HPDE6-E6E7 (cell line): ENCODE data around the gene KCNMA1.
A peak's percentile ranks its signal among the peaks of the same experiment; 100 is the strongest.
"Not testable (repeated sequence)": the region's sequence is repeated elsewhere in the genome, so short reads cannot be mapped to it uniquely, and the experiment has no call there.

Source experiments
- DNase-seq: peaks from one replicate; pipeline ENCODE4 v3.0.0; 2011; ENCODE audit warnings: missing footprints; ENCODE audit errors: extremely low spot score

The KCNMA1 gene

DNA sequence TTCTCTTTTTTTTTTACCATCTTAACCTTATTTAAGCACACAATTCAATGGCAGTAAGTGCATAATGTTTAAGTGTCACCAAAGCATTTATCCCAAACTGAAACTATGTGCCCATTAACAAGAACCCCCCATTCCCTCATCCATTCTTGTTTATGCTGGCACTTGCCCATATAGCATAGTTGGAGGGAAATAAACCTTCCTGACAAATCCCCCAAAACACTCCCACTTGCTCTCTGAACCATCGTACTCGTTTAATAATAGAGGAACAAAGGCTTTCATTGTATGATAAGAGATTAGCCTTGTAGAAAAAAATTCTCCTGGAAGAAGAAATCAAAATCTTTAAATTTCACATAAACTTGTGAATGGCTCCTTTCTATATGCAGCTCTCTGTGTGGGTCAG lies 26.4 kb upstream of the KCNMA1 start:
- DNase-seq, result no peak

DNA sequence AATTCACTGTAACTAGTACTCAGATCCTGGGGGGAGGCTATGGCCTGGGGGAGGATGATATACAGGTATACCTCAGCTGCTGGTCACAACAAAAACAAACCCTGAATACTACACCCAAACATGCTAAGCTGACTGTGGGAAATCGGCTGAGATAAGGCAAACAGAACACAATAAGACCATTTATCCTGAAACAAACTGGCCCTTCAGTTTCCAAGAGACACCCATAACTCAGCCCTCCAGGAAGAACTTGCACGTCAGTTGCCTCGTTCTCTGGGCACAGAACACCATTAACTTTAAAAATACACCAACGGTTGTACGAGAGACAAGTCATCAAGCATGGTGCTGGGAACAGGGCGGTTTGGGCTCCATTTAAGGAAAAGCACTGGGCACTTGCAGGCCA lies 24.1 kb upstream of the KCNMA1 start:
- DNase-seq, result no peak

DNA sequence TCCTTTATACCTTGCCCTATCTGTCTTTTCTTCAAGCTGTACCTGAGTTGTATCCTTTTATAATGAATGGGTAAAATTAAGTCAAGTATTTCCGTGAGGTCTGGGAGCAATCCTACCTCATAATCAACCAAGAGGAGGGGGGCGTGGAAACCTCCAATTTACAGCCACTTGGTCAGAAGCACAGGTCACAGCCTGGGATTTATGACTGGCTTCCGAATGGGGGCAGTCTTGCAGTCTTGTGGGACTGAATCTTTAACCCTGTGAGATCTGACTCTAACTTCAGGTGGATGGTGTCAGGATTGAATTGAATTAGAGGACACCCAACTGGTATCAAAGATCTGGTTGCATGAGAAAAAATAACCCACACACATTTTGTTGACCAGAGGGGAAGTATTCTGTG lies 23.5 kb upstream of the KCNMA1 start:
- no peak for DNase-seq

DNA sequence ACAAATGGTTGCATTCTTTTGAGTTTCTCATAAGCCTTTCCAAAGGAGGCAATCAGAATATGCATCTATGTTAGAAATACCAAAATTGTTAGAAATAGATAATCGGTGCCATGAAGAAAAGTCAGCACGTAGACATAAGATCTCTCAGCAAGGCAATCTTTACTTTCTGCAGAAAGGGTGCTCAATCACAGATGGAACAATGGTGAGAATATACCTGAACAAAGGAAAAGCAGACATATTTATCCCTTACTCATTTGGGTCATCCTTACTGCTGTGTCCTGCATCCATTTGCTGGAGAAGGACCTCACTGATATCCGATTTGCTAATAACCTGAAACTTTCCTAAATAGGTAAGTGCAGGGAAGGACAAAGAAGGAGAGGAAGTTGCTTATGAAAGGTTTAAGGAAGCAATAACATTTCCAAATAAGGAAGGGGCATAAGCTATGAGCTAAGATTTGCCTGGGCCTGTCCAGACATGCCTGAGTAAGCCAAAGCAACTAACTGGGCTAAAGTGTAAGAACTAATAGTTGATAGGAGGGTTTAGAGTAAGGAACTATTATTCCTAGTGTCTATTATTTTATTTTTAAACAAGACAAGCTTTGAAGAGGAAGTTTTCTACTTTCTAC lies 21.6 kb upstream of the KCNMA1 start:
- DNase-seq, result not testable (repeated sequence)

DNA sequence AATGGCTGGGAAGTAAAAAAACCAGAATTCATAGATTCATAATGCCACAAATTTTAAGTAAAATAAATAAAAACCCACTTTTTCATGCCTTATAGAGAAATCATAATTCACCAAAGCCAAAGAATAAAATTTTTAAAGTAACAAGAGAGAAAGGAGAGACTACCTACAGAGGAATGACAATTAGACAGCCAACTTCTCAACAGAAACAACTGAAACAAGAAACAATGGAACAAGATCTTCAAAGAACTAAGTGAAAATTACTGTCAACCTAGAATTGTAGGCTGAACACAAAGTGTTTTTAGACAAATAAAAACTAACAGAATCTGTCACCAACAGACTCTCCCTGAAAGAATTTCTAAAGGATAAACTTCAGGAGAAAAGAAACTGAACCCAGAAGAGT lies 15.6 kb upstream of the KCNMA1 start:
- no peak for DNase-seq

DNA sequence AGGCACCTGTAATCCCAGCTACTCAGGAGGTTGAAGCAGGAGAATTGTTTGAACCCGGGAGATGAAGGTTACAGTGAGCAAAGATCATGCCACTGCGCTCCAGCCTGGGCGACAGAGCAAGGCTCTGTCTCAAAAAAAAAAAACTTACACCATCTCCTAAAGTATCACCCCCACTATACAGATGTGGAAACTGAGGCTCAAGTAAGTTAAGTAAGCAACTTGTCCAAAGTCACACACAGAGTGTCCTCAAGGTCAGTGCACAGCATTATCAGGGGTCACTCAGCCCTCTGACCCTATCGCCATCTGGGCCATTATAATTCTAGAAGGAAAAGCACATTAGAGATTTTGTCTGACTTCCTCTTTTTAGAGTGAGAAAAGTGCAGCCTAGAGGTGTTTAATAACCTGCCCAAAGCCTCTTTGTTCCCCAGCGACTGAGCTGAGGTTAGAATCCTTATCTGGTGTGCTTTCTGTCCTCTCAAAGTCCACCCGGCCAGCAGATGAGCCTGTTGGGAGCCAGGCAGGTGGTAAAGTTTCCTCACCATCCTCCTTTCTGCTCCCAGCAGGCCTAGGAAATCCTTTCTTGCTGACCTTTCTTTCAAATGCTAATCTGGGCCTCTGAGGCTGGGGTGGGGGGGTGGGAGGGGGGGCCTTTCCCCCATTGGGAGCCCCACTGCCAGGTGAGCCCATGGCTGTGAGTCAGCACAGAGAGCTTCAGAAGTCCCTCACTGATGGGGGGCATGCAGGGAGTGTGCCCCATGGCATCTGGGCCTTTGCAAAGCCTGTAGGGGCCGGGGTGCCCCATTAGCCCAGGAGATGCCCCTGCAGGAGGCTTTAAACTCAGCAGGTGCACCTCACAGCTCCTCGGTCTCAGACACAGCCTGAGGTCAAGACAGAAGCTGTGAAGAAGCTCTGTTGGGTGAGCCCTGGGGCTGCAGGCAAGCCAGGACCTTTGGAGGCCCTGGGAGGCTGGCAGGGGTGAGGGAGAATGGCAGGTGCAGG lies 12.0 kb upstream of the KCNMA1 start:
- no peak for DNase-seq

DNA sequence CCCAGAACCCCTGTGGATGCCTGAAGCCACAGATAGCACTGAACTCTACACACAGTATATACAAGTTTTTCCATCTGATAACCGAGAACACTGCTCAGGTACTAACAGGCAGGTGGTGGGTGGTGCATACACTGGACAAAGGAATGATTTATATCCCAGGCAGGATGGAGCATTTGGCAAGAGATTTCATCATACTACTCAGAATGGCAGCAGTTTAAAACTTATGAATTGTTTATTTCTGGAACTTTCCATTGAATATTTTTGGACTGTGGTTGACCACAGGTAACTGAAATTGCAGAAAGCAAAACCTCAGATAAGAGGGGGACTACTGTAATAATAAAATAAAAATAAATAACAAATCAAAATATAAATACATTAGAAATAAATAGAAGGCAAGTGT lies 10.9 kb upstream of the KCNMA1 start:
- DNase-seq, result no peak

DNA sequence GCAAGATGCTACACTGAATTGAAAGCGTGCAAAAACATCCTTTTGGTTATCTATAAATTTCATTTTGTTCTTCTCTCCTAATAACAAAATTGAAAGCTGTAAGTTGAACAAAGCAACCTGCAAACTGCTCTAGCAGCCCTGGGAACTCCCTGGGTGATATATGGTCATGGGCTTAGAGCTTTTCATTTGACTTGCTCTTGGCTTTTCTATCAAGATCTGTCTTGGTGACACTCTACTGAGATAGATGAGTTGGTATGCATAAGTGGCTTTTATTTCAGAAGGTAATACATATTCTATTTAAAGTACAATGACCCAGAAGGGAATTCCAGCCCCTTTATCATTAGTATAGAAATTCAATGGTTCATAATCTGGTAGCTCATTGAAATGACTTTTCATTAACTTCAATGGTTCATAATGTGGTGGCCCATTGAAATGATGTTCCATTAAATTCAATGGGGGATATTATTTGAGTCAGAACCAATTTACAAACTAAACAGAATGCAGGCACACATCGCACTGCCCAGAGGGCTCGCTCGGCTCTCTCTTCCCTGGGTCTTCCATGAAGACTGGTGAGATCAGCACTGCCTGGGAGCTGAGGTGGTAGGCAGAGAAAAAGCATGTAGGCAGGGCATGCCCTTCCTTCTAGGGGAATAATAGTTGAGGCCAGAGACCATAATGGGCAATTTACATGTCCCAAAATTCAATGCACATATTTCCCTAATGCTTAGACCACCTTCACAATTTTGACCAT lies 10.1 kb upstream of the KCNMA1 start:
- no peak for DNase-seq

DNA sequence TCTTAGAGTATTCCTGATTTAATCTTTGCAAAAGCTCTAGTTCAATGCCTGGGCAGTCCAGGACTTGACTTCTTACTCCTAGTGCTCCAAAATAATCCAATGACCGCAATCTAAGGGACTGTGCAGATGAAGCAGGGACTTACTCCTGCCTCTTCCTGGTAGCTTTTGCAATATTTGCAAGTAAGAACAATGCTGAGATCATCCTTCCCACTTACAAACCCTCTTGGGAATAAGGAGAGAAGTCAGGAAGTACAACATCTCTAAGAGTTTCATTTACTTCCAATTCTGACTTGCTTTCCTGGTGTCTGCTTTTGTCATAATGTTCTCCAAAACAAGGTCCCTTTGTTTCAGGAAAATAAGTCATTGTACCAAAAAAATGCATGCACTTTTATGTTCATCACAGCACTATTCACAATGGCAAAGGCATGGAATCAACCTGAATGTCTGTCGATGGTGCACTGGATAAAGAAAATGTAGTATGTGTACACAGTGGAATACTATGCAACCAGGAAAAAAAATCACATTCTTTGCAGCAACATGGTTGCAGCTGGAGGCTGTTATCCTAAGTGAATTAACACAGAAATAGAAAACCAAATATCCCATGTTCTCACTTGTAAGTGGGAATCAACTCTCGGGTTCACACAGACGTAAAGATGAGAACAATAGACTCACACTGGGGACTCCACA lies 7.1 kb upstream of the KCNMA1 start:
- DNase-seq, result no peak

DNA sequence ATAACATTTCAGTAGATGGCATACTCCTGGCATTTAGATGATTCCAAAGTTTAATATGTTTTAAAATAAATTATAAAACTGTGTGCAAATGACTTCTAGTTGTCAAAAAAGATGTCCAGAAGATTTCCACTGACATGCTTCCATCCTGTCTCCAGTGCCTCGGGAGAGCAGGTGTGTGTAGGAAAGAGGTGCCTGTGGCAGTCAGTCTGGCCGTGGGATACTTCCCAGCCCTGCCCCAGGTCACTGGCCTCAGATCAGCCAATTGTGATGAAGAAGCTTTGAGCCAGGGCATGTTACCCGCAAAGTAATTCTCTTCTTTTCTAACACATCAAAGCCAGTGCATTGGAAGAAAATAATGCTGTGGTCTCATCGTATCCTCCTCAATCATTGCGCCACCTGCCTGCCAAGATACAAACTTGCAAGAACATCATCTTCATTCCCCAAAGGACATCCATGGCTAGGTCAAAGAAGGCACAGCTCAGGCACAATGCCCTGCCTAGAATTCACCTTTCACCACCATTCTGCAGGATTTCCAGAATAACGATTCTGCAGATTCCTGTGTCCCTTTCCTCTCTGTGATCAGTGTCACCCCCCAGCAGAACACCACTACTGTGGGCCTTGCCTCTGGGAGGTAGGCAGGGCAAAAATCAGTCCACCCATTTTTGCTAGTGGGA lies 6.3 kb upstream of the KCNMA1 start:
- DNase-seq, result no peak

DNA sequence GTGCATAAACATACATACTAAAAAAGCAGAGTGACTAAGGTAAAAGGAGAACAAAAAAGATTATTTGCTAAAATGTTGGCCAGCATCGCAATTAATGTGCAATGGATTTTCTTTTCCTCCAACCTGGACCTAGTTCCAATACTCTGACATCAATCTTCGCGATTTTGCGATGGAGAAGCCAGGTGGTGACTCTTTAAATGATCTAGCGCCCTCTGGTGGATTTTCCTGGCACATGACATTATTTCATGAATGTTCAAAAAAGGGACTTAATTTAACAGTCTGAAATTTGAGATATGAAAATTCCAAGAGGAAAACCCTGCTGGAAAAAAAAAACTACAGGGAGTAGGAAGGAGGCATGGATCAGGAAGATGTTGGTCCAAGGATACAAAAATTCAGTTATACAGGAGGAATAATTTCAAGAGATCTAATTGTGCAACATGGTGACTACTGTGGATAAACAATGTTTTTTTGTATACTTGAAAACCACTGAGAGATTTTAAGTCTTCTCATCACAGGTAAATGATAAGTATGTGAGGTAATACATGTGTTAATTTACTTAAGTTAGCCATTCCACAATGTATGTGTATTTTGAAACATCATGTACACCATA lies 4.3 kb upstream of the KCNMA1 start:
- peak; percentile 49 for DNase-seq

DNA sequence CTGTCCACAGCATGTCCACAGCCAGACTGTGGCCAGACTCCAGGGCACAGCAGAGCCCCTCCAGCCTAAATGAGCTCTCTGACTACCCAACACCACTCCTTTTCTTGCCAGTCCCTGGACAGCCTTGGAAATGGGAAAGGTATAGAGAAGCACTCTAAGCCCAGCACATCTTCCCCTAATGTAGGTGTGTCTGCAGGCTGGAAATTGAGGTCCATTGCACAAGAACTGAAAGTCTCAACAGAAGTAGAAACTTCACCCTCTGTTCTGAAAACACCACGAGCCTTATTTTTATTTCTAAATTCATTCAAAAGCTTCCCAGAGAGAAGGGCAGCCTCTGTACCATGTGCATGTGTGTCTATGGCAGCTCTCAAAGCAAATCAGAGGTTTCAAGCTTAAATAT lies 3.7 kb upstream of the KCNMA1 start:
- no peak for DNase-seq

DNA sequence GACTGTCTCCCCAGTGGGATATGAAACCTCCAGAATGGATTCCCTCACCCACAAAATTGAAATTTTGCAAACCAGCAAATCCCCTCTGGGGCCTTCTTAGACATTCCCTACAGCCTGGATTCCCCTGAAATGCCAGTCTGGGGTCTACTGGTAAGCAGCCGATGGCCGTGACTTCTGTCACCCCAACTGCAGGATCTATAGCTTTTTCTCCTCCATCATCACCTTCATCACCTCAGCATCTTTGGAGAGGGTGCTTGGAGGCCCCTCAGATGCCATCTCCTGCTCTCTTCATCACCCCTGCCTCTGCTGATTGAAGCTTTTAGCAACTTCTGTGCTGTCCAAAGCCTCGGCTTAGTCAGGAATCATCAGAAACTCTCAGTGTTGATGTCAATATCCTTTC lies 2.6 kb upstream of the KCNMA1 start:
- no peak for DNase-seq

DNA sequence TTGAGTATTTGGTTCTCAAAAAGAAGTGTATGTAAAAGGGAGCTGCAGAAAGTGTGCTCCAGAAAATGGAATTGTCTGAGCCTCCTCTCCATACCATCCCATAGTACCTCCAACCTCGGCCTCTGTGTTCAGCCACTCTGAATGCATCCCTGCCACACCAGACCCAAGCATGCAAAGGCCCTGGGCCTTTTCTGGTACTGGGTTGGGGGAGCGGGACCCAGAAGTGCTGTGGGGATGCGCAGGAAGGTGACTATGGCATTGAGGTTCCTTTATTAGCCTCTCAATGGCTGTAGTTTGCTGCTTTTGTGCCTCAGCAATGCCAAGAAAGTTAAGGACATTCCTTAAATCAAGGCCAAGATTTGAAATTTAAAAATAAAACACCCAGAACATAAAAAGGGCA lies 2.1 kb upstream of the KCNMA1 start:
- no peak for DNase-seq

DNA sequence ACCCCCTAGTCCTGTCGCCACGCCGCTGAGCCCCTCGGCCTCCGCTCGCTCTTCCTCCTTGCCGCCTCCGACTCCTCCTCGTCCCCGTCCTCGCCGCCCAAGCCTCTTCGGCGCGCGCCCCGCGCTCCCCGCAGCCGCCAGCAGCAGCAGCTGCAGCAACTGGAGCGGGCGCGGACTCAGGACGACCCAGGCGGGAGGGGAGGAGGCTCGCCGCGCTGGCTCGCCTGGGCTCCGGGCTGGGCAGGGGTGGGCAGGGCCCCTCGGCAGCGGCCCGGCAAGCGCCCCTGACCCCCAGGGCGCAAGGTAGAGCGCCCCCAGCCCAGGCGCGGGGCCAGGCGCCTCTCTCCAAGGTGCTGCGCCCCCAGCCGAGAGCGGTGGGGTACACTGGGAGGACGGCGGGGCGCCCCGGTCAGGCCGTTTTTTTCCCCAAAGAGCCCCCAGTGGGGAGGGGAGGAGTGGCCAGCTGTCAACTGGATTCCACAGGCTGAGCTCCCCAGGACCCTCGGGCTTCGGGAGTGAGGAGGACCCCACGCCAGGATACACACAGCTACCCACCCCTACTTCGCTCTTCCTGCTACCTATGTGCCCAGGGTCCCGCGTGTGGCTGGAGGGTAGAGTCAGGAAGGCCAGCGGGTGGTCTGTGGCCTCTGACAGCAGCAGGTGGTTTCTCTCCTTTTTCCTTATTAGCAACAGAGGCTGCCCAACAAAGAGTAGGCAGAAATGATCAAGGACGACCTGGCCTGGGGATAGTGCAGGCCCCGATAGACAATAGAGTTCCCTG lies 903 bp upstream of the KCNMA1 start:
- DNase-seq, result no peak

DNA sequence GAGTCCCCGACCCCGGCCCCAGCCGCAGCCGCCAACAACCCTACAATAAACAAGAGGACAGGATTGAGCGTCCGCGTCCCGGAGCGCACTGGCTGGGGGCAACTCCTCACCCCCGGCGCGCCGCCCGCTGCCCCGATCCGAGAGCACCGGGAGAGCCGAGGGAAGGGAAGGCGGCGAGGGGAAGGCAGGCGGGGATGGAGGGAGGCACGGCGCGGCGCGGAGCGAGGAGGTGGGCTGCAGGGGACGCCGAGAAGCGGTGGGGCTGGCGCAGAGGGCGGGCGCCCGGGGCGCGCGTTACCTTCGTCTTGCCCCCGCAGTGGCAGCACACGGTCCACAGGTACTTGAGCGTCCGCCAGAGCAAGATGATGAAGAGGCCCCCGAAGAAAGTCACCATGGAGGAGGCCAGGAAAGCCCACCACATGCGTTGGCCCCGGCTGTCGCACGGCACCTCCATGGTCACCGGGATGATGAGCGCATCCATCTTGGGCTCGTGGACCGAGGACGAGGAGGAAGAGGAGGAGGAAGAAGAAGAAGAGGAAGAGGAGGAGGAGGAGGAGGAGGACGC lies 559 bp downstream of the KCNMA1 start:
- DNase-seq, result no peak

DNA sequence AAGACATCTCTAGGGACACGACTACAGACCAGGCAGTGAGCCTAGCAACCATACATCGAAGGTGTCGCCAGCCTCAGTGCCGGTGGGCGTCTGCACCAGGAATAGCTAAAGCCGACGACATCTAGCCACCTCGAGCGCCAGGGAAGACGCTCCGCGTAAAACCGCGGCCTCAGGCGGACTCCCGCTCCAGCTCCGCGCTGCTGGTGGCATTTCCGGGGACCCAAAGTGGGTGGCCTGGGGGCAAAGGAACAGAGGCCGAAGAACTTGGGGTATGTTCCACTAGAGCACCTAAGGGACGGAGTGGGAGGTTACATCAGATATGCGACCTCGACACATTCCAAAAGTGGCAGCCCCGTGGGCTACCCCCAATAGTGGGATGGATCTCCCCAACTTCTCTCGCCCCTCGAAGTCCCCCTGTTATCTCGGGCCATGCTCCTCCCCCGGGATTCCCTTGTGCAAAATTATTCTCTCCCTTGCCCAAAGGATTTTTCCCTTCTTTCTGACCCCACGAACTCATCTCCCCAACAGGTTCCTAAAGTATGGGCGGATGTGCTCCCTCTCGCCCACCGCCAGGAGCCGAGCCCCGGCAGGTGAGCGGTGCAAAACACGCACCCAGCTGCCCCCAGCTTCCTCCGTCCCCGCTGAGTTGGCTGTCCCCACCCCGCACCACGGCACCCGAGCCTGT lies 1.2 kb downstream of the KCNMA1 start:
- DNase-seq, result no peak

DNA sequence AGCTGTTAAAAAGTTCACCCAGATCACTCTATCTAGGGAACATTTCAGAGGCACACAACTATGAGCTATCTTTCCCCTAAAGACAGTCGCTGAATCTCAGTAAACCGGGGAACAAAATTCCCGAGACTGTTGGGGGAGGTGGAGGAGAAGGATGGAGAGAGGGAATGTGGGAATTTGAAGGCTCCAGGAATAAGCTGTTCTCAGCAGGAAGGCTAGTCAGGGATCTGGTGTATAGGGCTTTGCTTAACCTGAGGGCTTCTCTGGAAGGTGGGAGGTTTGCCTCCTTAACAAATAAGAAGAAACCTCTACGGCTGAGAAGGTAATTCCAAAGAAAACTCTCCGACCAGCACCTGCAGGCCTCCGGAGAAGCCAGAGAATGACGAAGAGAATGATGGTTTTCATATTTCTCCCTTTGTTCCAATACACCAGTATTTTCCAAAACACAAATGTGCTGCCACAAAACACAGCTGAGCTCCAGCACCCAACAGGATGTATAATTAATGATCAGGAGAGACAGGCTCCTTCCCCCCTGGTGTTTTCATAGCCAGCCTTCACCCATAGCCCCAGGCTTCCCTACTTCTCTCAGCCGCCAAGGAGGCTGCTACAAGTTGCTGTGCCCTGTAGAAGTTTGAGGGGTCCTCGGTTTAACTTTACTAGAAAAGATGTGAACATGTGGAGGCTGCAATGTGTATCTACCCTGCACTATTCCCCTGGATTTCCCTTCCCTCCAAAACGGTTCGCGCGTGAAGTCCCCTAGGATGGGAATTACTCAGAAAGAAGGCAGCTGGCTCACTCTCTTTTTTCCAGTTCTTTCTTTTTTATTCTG lies 2.0 kb downstream of the KCNMA1 start:
- no peak for DNase-seq
